ENCODE results near the gene BTNL2. TPM values are rescaled to one million over a fixed set of nuclear protein-coding genes. Genes with fewer than 3 reads are reported as not detected.

BTNL2 gene
- total RNA-seq, 1 experiment from 2014 or later: not detected

DNA sequence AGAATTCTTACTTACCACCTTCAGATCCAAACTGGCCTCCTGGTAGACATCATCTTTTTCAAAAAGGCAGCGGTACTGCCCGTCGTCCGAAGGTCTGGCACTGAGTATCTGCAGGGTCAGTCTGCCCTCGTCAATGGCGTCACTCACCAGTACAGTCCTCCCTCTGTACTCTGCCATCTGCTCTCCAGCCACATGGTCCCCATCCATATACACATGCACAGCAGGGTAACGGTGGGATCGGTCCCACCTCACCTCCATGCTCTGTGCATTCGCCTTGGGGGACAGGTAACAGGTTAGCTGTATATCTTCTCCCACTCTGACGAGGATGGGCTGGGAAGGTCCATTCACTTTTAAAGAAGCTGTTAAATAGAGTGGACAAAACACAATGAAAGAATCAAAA, 11.0 kb downstream of the BTNL2 start:
- H2BK20ac ChIP-seq (ENCODE audit: low read depth, low read length, poor library complexity, severe bottlenecking): no peak overlapping the region
- H3K27me3 ChIP-seq (ENCODE audit: insufficient read depth, low read length): no peaks in the 10 kb centered on the region
- no peak overlapping the region for H3K27ac ChIP-seq (ENCODE audit: insufficient read length, low read depth, low read length)
- H2AK5ac ChIP-seq (ENCODE audit: insufficient read length, low read length): no peak overlapping the region
- no peak overlapping the region for H2AFZ ChIP-seq (ENCODE audit: low read length)
- no peak overlapping the region for H4K8ac ChIP-seq (replicated peaks; ENCODE audit: insufficient read length, low read depth, low read length)
- H3K14ac ChIP-seq (ENCODE audit: insufficient read depth, low read length): no peak overlapping the region
- no peak for DNase-seq
- Mint-ChIP-seq H3K9me3 (no peaks in the 10 kb centered on the region; a peak in 1 of 5 replicates), H3K27me3 (ENCODE audit: low read depth) (no peaks in the 10 kb centered on the region; the same call in none of the 2 replicates), H3K27ac (peak overlapping the region in 1 of 3 experiments; percentile 31; a peak in 1 of 7 replicates), H3K4me1 (no peaks in the 10 kb centered on the region), H3K4me3 (no peak overlapping the region), H3K36me3 (ENCODE audit: insufficient read depth in 1 of 3, low read depth in 3 of 3) (no peaks in the 10 kb centered on the region; a peak in 3 of 7 replicates)
- no peak overlapping the region for H2BK15ac ChIP-seq (ENCODE audit: low read depth, low read length)
- H3K79me2 ChIP-seq (ENCODE audit: insufficient read depth, low read length): no peaks in the 10 kb centered on the region
- no peak overlapping the region for H4K5ac ChIP-seq (ENCODE audit: insufficient read length, low read depth, low read length)
- no peaks in the 10 kb centered on the region for H3K9me3 ChIP-seq (ENCODE audit: control insufficient read depth, low read depth, low read length)
- H3K9ac ChIP-seq (ENCODE audit: extremely low read depth, insufficient read length, low read length): no peak overlapping the region
- H3K4me2 ChIP-seq (ENCODE audit: insufficient read depth, insufficient read length, low read length): no peak overlapping the region
- no peak overlapping the region for H2BK120ac ChIP-seq (ENCODE audit: low read depth, low read length, poor library complexity, severe bottlenecking)
- no peak overlapping the region for H3K23ac ChIP-seq (ENCODE audit: insufficient read length, low read depth, low read length)
- no peak overlapping the region for H2BK12ac ChIP-seq (ENCODE audit: insufficient read length, low read depth, low read length)
- no peak overlapping the region for H3K4ac ChIP-seq (ENCODE audit: low read depth, low read length)
- TF ChIP-seq, protein P1, sequence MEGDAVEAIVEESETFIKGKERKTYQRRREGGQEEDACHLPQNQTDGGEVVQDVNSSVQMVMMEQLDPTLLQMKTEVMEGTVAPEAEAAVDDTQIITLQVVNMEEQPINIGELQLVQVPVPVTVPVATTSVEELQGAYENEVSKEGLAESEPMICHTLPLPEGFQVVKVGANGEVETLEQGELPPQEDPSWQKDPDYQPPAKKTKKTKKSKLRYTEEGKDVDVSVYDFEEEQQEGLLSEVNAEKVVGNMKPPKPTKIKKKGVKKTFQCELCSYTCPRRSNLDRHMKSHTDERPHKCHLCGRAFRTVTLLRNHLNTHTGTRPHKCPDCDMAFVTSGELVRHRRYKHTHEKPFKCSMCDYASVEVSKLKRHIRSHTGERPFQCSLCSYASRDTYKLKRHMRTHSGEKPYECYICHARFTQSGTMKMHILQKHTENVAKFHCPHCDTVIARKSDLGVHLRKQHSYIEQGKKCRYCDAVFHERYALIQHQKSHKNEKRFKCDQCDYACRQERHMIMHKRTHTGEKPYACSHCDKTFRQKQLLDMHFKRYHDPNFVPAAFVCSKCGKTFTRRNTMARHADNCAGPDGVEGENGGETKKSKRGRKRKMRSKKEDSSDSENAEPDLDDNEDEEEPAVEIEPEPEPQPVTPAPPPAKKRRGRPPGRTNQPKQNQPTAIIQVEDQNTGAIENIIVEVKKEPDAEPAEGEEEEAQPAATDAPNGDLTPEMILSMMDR (conservative IDR thresholded peaks at IDR 0.05): no peak
- no peaks in the 10 kb centered on the region for H3K79me1 ChIP-seq (ENCODE audit: insufficient read depth, low read depth, low read length, poor library complexity, severe bottlenecking)
- H3T11ph ChIP-seq (ENCODE audit: low read length): no peak overlapping the region
- no peak overlapping the region for H3K56ac ChIP-seq (ENCODE audit: insufficient read length, low read depth, low read length)
- no peaks in the 10 kb centered on the region for H4K20me1 ChIP-seq (ENCODE audit: control insufficient read depth, insufficient read depth, insufficient read length)
- no peak overlapping the region for H4K91ac ChIP-seq (ENCODE audit: insufficient read length, low read depth, low read length)
- H3K23me2 ChIP-seq (ENCODE audit: insufficient read length, low read depth, low read length, poor library complexity, severe bottlenecking): no peaks in the 10 kb centered on the region
- no peaks in the 10 kb centered on the region; the same call in 1 of the 2 replicates for H3K4me1 ChIP-seq (ENCODE audit: insufficient read depth, low read length)
- no peak overlapping the region for H2BK5ac ChIP-seq (ENCODE audit: insufficient read length, low read length)
- WGBS (ENCODE audit: extremely low coverage, insufficient read length, low lambda C conversion rate): no CpG with 5 or more reads among the region's 10 CpGs
- no peak overlapping the region for H3K18ac ChIP-seq (ENCODE audit: insufficient read length, low read depth, low read length)
